ENCODE data around the gene RYR2. TPM values are rescaled to one million over a fixed set of nuclear protein-coding genes. Genes with fewer than 3 reads are reported as not detected.

RYR2 gene
- total RNA-seq, 1 experiment from 2014 or later, result 3.4 TPM

- Mint-ChIP-seq H3K27me3 (ENCODE audit: low read depth) (no peaks in the 10 kb centered on the region), H3K36me3 (ENCODE audit: insufficient read depth in 1 of 3, low read depth in 3 of 3) (peaks cover 0 to 4% (median 0%) of the 10 kb centered on the region in 3 experiments; a peak in 1 of 7 replicates), H3K4me1 (peaks cover 0 to 3% of the 10 kb centered on the region in 2 experiments; a peak in 1 of 4 replicates), H3K9me3 (no peaks in the 10 kb centered on the region), H3K27ac (no peak overlapping the region), H3K4me3 (no peak overlapping the region)
- Histone ChIP-seq H4K20me1 (ENCODE audit: control insufficient read depth, insufficient read depth, insufficient read length) (no peaks in the 10 kb centered on the region), H3K79me1 (ENCODE audit: insufficient read depth, low read depth, low read length, poor library complexity, severe bottlenecking) (no peaks in the 10 kb centered on the region), H4K91ac (ENCODE audit: insufficient read length, low read depth, low read length) (no peak overlapping the region), H3K14ac (ENCODE audit: insufficient read depth, low read length) (no peak overlapping the region), H2BK120ac (ENCODE audit: low read depth, low read length, poor library complexity, severe bottlenecking) (no peak overlapping the region), H3K9ac (ENCODE audit: extremely low read depth, insufficient read length, low read length) (no peak overlapping the region), H2BK12ac (ENCODE audit: insufficient read length, low read depth, low read length) (no peak overlapping the region), H3K56ac (ENCODE audit: insufficient read length, low read depth, low read length) (no peak overlapping the region), H3T11ph (ENCODE audit: low read length) (no peak overlapping the region), H3K79me2 (ENCODE audit: insufficient read depth, low read length) (no peaks in the 10 kb centered on the region; the same call in 1 of the 2 replicates), H2BK20ac (ENCODE audit: low read depth, low read length, poor library complexity, severe bottlenecking) (no peak overlapping the region), H2AFZ (ENCODE audit: low read length) (no peak overlapping the region), H4K5ac (ENCODE audit: insufficient read length, low read depth, low read length) (no peak overlapping the region), H2AK5ac (ENCODE audit: insufficient read length, low read length) (no peak overlapping the region), H3K27ac (ENCODE audit: insufficient read length, low read depth, low read length) (no peak overlapping the region), H3K23ac (ENCODE audit: insufficient read length, low read depth, low read length) (no peak overlapping the region), H3K4me2 (ENCODE audit: insufficient read depth, insufficient read length, low read length) (no peak overlapping the region), H2BK5ac (ENCODE audit: insufficient read length, low read length) (no peak overlapping the region), H3K9me3 (ENCODE audit: control insufficient read depth, low read depth, low read length) (no peaks in the 10 kb centered on the region), H3K4me1 (ENCODE audit: insufficient read depth, low read length) (no peaks in the 10 kb centered on the region; the same call in 1 of the 2 replicates), H4K8ac (replicated peaks; ENCODE audit: insufficient read length, low read depth, low read length) (no peak overlapping the region), H3K4ac (ENCODE audit: low read depth, low read length) (no peak overlapping the region), H3K23me2 (ENCODE audit: insufficient read length, low read depth, low read length, poor library complexity, severe bottlenecking) (no peaks in the 10 kb centered on the region), H2BK15ac (ENCODE audit: low read depth, low read length) (no peak overlapping the region), H3K18ac (ENCODE audit: insufficient read length, low read depth, low read length) (no peak overlapping the region), H3K27me3 (ENCODE audit: insufficient read depth, low read length) (no peaks in the 10 kb centered on the region)
- no peak for TF ChIP-seq CTCF (conservative IDR thresholded peaks at IDR 0.05)
- no peak for DNase-seq
- no CpG with 5 or more reads among the region's 2 CpGs for WGBS (ENCODE audit: extremely low coverage, insufficient read length, low lambda C conversion rate)
Measured at GRCh38 chr1:237223419-237223818, 181.4 kb downstream of the RYR2 start.
